GM19238 (cell line): ENCODE data around the gene CD226.
"Not testable (repeated sequence)": the region's sequence is repeated elsewhere in the genome, so short reads cannot be mapped to it uniquely, and the experiment has no call there.

Source experiments
- DNase-seq: peaks from one replicate; pipeline ENCODE4 v3.0.0; 2011; ENCODE audit warnings: low spot score; ENCODE audit not compliant: insufficient read length

Gene CD226

GRCh38 chr18:69908838-69909237, 38.8 kb downstream of the CD226 start:
- DNase-seq: no peak

- no peak for DNase-seq
These were observed 40.9 kb downstream of the CD226 start for GRCh38 chr18:69906765-69907164.

GRCh38 chr18:69900941-69901340, 46.7 kb downstream of the CD226 start:
- no peak for DNase-seq

- DNase-seq: not testable (repeated sequence)
These were observed 48.3 kb downstream of the CD226 start for GRCh38 chr18:69899154-69899923.

GRCh38 chr18:69898241-69898861, 49.3 kb downstream of the CD226 start:
- no peak for DNase-seq

- no peak for DNase-seq
These were observed 50.1 kb downstream of the CD226 start for GRCh38 chr18:69897397-69898108.

GRCh38 chr18:69895066-69896047, 52.3 kb downstream of the CD226 start:
- DNase-seq: no peak

- no peak for DNase-seq
These were observed 53.2 kb downstream of the CD226 start for GRCh38 chr18:69894467-69894866.

GRCh38 chr18:69890558-69890957, 57.1 kb downstream of the CD226 start:
- no peak for DNase-seq

GRCh38 chr18:69889009-69889408, 58.7 kb downstream of the CD226 start:
- no peak for DNase-seq

GRCh38 chr18:69887256-69887655, 60.4 kb downstream of the CD226 start:
- DNase-seq: no peak

GRCh38 chr18:69885841-69886531, 61.7 kb downstream of the CD226 start:
- no peak for DNase-seq

- no peak for DNase-seq
These were observed 62.3 kb downstream of the CD226 start for GRCh38 chr18:69885355-69885754.

GRCh38 chr18:69883781-69884180, 63.9 kb downstream of the CD226 start:
- DNase-seq: no peak

GRCh38 chr18:69882965-69883668, 64.6 kb downstream of the CD226 start:
- no peak for DNase-seq

GRCh38 chr18:69880083-69880482, 67.6 kb downstream of the CD226 start:
- no peak for DNase-seq

- DNase-seq: not testable (repeated sequence)
These were observed 68.6 kb downstream of the CD226 start for GRCh38 chr18:69879051-69879450.

- DNase-seq: no peak
These were observed 69.3 kb downstream of the CD226 start for GRCh38 chr18:69878213-69878933.

GRCh38 chr18:69876490-69876889, 71.2 kb downstream of the CD226 start:
- no peak for DNase-seq
